Mononuclear cell (primary cell): ENCODE data around the gene NFAT5. TPM values are rescaled to one million over a fixed set of nuclear protein-coding genes. Genes with fewer than 3 reads are reported as not detected.
"Not testable (repeated sequence)": the region's sequence is repeated elsewhere in the genome, so short reads cannot be mapped to it uniquely, and the experiment has no call there.

ENCODE experiments used
- H3K27me3 ChIP-seq: 2 replicates; pipeline ENCODE4 v1.6.0; 2011; ENCODE audit warnings: low read length, control low read depth; ENCODE audit not compliant: insufficient read depth
- H3K4me1 ChIP-seq: 2 replicates; pipeline ENCODE4 v1.5.1; 2011; ENCODE audit warnings: mild to moderate bottlenecking, low read length, control low read depth; ENCODE audit not compliant: insufficient read depth
- H3K4me3 ChIP-seq: 2 replicates; pipeline ENCODE4 v1.5.1; 2011; ENCODE audit warnings: mild to moderate bottlenecking, low read length, moderate library complexity
- H3K9me3 ChIP-seq: 2 replicates; pipeline ENCODE4 v1.5.1; 2011; ENCODE audit warnings: low read depth, mild to moderate bottlenecking, control low read depth, low read length
- total RNA-seq: library from RNA; depleted of rRNA; stranded (reverse); fragments of >200 nt; gene quantifications from one replicate; pipeline ENCODE4 v1.2.3, GENCODE V29; 2012

The NFAT5 gene
- total RNA-seq, 1 donor, result 43.0 TPM

DNA sequence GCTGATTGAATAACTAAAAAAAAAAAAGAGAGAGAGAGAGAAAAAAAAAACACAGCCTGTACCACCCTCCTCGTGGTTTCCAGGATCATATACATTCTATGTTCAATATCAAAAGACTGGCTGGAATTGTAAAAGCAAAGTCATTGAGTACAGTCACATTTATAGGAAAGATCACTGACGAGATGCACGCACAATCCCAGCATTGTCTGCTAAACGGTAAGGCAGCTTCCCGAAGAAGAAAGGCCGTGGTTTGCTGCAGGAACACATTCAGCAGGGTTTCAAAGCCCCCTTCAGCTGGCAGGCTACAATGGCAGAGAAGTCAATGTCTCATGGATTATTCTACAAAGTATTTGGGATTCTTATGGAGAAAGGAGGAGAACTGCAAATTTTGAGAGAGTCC, 151.3 kb downstream of the NFAT5 start:
- no peaks in the 10 kb centered on the region for H3K4me1 ChIP-seq
- no peaks in the 10 kb centered on the region for H3K9me3 ChIP-seq
- no peak overlapping the region for H3K4me3 ChIP-seq
- H3K27me3 ChIP-seq, result no peaks in the 10 kb centered on the region

DNA sequence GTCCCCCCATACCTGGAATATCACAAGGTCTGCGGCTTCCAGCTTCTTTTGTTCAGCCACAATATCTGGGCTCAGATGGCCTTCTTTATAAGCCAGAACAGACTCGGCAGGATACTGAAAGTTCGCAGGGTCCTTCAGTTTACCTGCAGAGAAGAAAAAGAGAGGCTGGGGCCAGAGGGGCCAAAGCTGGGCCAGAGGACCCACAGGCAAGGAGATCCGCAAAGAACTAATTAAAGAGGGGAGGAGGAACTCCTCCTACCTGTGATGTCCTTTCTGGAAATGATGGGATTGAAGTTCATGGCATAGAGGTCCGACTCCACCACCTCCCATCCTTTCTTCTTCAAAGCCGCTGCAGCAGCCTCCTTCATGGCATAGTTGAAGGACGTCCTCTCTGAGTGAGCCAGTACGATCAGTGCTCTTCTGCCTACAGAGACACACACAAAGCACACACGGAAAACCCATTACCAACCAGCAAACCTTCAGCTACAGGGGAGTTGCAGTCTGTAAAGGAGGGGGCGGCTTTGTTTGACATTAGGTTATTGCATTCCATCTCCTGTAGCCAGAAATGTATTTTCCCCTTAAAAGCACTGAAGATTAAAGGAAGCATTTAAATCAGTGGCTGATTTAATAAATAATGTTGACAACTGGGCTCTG, 152.5 kb downstream of the NFAT5 start:
- Histone ChIP-seq H3K4me1 (no peaks in the 10 kb centered on the region), H3K27me3 (no peaks in the 10 kb centered on the region), H3K4me3 (no peak overlapping the region), H3K9me3 (no peaks in the 10 kb centered on the region)

DNA sequence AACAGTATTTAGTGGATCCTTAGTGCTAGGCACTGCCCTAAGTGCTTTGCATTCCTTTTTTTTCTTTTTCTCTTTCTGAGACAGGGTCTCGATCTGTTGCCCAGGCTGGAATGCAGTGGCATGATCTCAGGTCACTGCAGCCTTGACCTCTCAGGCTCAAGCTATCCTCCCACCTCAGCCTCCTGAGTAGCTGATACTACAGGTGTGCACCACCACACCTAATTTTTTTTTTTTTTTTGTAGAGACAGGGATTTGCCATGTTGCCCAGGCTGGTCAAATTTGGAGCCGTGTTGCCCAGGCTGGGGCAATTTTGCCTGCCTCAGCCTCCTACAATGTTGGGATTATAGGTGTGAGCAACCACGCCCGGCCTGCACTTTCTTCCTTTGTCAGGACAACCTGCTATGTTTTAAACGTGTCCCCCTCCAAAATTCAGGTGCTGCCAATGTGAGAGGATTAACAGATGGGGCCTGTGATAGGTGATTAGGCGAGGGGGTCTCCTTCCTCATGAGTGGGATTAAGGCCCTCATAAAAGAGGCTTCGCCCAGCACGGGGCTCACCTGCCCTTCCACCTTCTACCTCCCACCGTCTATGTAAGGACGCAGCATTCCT, 155.2 kb downstream of the NFAT5 start:
- Histone ChIP-seq H3K27me3 (no peaks in the 10 kb centered on the region), H3K4me3 (no peak overlapping the region), H3K4me1 (peaks cover 14% of the 10 kb centered on the region), H3K9me3 (no peaks in the 10 kb centered on the region)

DNA sequence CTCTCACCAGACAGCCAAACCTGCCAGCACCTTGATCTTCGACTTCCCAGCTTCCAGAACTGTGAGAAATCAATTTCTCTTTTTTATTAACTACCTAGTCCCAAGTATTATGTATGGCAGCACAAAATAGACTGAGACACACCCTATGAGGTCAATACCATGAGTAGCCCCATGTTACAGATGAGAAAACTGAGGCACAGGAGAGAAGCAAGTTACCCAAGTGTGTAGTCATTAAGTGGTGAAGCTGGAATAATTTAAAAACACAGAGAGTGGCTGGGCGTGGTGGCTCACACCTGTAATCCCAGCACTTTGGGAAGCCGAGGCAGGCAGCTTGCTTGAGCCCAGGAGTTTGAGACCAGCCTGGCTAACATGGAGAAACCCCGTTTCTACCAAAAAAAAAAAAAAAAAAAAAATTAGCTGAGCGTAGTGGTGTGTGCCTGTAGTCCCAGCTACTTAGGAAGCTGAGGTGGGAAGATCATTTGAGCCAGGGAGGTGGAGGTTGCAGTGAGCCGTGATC, 155.7 kb downstream of the NFAT5 start:
- H3K4me3 ChIP-seq, result no peak overlapping the region
- H3K27me3 ChIP-seq, result no peaks in the 10 kb centered on the region
- peaks cover 20% of the 10 kb centered on the region for H3K4me1 ChIP-seq
- no peaks in the 10 kb centered on the region for H3K9me3 ChIP-seq

DNA sequence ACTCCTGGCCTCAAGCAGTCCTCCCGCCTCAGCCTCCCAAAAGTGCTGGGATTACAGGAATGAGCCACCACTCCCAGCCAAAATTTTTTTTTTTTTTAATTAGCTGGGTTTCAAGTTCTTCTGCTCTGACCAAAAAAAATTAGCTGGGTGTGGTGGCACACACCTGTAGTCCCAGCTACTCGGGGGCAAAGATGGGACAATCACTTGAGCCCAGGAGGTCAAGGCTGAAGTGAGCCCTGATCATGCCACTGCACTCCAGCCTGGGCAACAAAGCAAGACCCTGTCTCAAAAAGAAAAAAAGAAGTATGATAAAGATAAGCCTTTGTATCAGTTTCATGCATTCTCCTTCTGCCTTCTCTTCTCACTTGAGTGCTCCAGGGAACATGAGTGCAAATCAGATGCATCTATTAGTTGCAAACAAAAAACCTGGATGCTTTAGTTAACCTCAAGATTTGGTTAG, 158.7 kb downstream of the NFAT5 start:
- peaks cover 30% of the 10 kb centered on the region for H3K4me1 ChIP-seq
- H3K4me3 ChIP-seq, result no peak overlapping the region
- no peaks in the 10 kb centered on the region for H3K27me3 ChIP-seq
- H3K9me3 ChIP-seq, result no peaks in the 10 kb centered on the region

DNA sequence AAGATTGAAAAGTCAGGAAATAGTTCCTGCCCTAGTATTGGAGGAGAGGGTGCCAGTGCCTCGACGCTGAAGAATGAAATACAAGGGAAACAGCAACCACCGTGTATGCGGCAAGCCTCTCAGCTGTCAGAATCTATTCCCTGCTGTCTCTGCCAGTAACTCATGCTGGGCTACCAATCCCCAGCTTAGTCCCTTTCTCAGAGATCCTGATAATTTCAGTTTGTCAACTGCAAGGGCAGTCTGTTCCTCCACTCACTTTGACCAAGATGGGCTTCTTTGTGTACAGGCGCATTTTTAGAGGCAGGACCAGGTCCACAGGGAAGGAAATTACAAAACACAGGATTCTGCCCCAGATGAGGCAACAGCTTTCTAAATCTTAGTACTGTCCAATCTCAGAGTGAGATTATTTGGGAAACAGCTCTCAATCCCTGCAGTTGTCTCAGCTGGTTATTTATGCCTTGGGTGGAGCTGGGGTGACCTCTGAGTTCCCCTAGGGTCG, 159.3 kb downstream of the NFAT5 start:
- no peaks in the 10 kb centered on the region for H3K27me3 ChIP-seq
- no peak overlapping the region for H3K4me3 ChIP-seq
- no peaks in the 10 kb centered on the region for H3K9me3 ChIP-seq
- H3K4me1 ChIP-seq, result peaks cover 30% of the 10 kb centered on the region

- no peaks in the 10 kb centered on the region for H3K9me3 ChIP-seq
- H3K4me1 ChIP-seq, result peaks cover 30% of the 10 kb centered on the region
- H3K4me3 ChIP-seq, result peak overlapping the region; percentile 48
- H3K27me3 ChIP-seq, result no peaks in the 10 kb centered on the region
Observed at GRCh38 chr16:69725480-69726312, 159.9 kb downstream of the NFAT5 start.

- Histone ChIP-seq H3K27me3 (no peaks in the 10 kb centered on the region), H3K9me3 (no peaks in the 10 kb centered on the region), H3K4me1 (peaks cover 30% of the 10 kb centered on the region), H3K4me3 (peak within 1 kb of the TSS; percentile 48)
Observed at GRCh38 chr16:69726313-69727060, 160.7 kb downstream of the NFAT5 start, which contains the start of gene NQO1. Gene NQO1, minus strand, starts transcription at chr16:69726560. Its CDS starts 121 bp downstream, at chr16:69726439.

DNA sequence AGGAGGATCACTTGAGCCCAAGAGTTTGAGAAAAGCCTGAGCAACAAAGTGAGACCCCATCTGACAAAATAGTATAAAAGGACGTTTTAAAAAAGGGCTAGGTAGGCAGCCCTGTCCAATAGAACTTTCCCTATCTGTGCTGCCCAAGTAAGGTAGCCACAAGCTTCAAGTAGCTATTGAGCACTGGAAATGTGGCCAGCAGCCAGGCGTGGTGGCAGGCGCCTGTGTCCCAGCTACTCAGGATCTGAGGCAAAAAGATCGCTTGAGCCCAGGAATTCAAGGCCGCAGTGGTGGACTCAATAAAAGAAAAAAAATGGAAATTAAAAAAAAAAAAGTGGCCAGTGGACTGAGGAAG, 162.1 kb downstream of the NFAT5 start:
- peaks cover 30% of the 10 kb centered on the region for H3K4me1 ChIP-seq
- H3K27me3 ChIP-seq, result no peaks in the 10 kb centered on the region
- no peak overlapping the region for H3K4me3 ChIP-seq
- no peaks in the 10 kb centered on the region for H3K9me3 ChIP-seq

DNA sequence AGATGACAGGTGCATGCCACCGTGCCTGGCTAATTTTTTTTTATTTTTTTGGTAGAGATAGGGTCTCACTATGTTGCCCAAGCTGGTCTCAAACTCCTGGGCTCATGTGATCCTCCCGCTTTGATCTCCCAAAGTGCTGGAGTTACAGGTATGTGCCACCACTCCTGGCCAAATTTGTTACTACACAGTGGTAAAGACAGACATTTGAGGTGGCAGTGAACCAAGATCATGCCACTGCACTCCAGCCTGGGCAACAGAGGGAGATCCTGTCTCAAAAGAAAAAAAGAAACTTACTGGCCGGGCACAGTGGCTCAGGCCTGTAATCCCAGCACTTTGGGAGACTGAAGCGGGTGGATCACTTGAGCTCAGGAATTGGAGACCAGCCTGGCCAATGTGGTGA, 163.3 kb downstream of the NFAT5 start:
- H3K4me1 ChIP-seq, result peaks cover 30% of the 10 kb centered on the region
- not testable (repeated sequence) for H3K9me3 ChIP-seq, H3K4me3 ChIP-seq, H3K27me3 ChIP-seq

GRCh38 chr16:69731280-69731679, 165.5 kb downstream of the NFAT5 start:
- not testable (repeated sequence) for H3K4me3 ChIP-seq, H3K9me3 ChIP-seq, H3K27me3 ChIP-seq
- H3K4me1 ChIP-seq, result peaks cover 13% of the 10 kb centered on the region

DNA sequence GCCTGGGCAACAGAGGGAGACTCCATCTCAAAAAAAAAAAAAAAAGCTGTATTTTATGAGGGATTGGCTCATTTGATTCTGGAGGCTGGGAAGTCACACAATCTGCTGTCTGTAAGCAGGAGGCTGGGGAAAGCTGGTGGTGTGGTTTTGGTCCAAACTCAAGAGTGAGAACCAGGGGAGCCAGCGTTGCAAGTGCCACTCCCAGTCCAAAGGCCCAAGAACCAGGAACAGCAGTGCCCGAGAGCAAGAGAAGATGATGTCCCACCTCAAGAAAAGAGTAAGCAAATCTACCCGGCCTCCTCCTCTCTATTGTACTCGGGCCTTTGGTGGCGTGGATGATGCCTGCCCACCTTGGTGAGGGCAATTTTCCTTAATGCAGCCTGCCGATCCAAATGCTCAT, 166.3 kb downstream of the NFAT5 start:
- Histone ChIP-seq H3K4me1 (peaks cover 5% of the 10 kb centered on the region), H3K9me3 (no peaks in the 10 kb centered on the region), H3K27me3 (no peaks in the 10 kb centered on the region), H3K4me3 (no peak overlapping the region)

DNA sequence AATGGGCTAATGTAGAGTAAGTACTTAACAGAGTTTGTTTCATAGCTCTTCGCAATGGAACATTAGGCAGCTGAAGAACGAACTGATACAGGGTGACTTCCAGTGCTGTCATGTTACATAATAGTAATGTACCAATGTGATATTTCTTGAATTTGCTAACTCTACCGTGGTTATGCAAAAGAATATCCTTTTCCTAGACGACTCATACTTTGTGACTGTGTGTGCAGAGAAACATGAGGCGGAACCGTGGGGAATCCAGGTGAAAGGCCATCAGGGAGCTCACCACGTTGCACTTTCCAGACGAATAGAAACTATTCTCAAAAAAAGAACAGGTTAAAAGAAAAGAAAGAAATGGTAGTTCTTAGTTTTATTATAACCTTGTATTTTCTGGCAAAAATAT, 175.8 kb downstream of the NFAT5 start:
- Histone ChIP-seq H3K9me3 (no peaks in the 10 kb centered on the region), H3K4me1 (no peaks in the 10 kb centered on the region), H3K4me3 (no peak overlapping the region), H3K27me3 (no peaks in the 10 kb centered on the region)

- Histone ChIP-seq H3K4me1 (no peaks in the 10 kb centered on the region), H3K4me3 (no peak overlapping the region), H3K27me3 (no peaks in the 10 kb centered on the region), H3K9me3 (no peaks in the 10 kb centered on the region)
Observed at GRCh38 chr16:69741951-69742904, 176.5 kb downstream of the NFAT5 start.
